Bronchial epithelial cell (primary cell): Measurements from ENCODE around the gene CCND1. TPM values are rescaled to one million over a fixed set of nuclear protein-coding genes. Genes with fewer than 3 reads are reported as not detected.

ENCODE experiments used
- DNase-seq: peaks from one replicate; pipeline ENCODE4 v3.0.0-alpha.2; 2010; ENCODE audit warnings: low read depth
- FAIRE-seq: peaks from 2 replicates; lab custom pipeline; 2011; peaks lifted over from hg19 to GRCh38; lab: Jason Lieb, UNC
- H3K27me3 ChIP-seq: 2 replicates; pipeline ENCODE4 v1.5.1; 2011; ENCODE audit warnings: low read length; ENCODE audit not compliant: control insufficient read depth, insufficient read depth
- H3K36me3 ChIP-seq: 2 replicates; pipeline ENCODE4 v1.5.1; 2011; ENCODE audit warnings: low read length; ENCODE audit not compliant: control insufficient read depth, insufficient read depth
- H3K4me3 ChIP-seq: 2 replicates; pipeline ENCODE4 v1.5.1; 2011; ENCODE audit warnings: mild to moderate bottlenecking, low read depth, low read length, control low read depth
- total RNA-seq: library from RNA; depleted of rRNA; stranded (reverse); fragments of >200 nt; gene quantifications from 2 replicates; pipeline ENCODE4 v1.2.1, GENCODE V29; 2014
- TF ChIP-seq, protein P1 (sequence below): IDR thresholded peaks from 2 replicates; pipeline ENCODE4 v1.5.1; 2011; ENCODE audit warnings: mild to moderate bottlenecking, moderate library complexity, low read length, control low read depth, inconsistent platforms; ENCODE audit not compliant: insufficient read depth, severe bottlenecking

The CCND1 gene
- total RNA-seq, 1 donor from 2014 or later: 198 TPM

DNA sequence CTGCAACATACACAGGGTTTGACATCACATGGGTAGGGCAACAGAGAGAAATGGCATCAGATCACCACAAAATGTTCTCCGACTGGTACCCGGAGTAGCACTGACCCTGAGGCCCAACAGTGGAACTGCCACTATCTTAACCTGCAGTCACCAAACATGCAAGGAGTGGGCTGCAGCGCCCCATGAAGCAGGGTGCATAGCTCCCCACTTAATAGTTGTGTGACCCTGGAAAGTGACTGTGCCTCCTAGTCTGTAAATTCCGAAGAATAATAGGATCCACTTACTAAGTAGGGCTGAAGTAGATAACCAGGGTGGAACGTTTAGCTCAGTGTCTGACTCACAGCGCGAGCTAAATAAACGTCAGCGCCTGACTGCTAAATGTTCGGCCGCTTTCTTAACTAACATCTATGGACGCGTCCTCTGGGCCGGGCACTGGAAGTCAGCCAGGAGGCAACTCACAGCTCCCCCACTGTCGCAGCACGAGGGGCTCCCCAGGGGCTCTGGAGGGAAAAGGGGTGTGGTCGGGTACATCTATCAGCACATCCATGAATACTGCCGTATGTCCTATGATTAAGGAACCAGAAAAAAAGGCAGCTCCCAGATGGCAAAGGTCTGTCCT lies 33.4 kb downstream of the CCND1 start:
- TF ChIP-seq, protein P1, sequence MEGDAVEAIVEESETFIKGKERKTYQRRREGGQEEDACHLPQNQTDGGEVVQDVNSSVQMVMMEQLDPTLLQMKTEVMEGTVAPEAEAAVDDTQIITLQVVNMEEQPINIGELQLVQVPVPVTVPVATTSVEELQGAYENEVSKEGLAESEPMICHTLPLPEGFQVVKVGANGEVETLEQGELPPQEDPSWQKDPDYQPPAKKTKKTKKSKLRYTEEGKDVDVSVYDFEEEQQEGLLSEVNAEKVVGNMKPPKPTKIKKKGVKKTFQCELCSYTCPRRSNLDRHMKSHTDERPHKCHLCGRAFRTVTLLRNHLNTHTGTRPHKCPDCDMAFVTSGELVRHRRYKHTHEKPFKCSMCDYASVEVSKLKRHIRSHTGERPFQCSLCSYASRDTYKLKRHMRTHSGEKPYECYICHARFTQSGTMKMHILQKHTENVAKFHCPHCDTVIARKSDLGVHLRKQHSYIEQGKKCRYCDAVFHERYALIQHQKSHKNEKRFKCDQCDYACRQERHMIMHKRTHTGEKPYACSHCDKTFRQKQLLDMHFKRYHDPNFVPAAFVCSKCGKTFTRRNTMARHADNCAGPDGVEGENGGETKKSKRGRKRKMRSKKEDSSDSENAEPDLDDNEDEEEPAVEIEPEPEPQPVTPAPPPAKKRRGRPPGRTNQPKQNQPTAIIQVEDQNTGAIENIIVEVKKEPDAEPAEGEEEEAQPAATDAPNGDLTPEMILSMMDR: no peak
- DNase-seq (peak; percentile 80), FAIRE-seq (no peak)
- Histone ChIP-seq H3K4me3 (peak overlapping the region; percentile 91), H3K27me3 (no peaks in the 10 kb centered on the region), H3K36me3 (peaks cover 6% of the 10 kb centered on the region)

DNA sequence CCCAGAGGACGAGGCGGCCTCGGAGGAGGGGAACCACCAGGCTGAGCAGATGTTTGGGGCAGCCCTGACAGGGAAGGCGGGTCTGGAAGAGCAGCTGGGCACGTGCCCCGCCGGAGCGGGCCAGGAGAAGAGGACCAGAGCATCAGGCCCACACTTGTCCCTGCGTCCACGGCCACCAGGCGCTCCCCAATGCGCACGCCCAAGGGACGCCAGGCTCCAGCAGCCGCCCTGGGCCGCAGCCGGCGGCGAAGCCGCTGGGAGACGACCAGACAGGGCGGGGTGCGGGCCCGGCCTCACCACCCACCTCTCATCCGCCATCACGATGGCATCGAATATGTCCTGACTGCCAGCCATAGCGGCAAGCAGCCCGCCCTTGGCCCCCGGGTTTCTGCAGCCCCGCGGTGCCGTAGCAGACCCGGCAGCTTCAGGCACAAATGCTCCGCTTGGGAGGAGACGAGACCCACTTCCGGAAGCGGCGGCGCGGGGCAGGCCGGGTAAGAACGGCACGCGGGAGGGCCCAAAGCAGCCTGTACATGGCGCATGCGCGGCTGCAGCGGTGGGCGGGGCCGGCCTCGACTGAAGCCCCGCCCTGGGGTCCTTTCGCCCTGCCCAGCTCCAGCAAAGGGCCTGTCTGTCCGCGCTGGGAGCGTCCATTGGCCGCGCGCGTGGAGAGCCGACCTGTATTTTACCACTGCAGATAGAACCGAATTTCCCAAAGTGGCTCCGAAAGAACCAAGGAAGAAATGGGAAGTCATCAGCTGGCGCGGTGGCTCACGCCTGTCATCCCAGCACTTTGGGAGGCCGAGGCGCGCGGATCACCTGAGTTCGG lies 34.1 kb downstream of the CCND1 start, which contains the start of gene LTO1:
TSS of gene LTO1 (minus strand) at position 468 of the 829 bp plus-strand sequence. CDS start at position 354, 114 bp downstream.
- DNase-seq: peak; percentile 81
- no peak for FAIRE-seq
- H3K27me3 ChIP-seq: no peaks in the 10 kb centered on the region
- peak within 1 kb of the TSS; percentile 91 for H3K4me3 ChIP-seq
- TF ChIP-seq, protein P1: no peak
- peaks cover 3% of the 10 kb centered on the region for H3K36me3 ChIP-seq

DNA sequence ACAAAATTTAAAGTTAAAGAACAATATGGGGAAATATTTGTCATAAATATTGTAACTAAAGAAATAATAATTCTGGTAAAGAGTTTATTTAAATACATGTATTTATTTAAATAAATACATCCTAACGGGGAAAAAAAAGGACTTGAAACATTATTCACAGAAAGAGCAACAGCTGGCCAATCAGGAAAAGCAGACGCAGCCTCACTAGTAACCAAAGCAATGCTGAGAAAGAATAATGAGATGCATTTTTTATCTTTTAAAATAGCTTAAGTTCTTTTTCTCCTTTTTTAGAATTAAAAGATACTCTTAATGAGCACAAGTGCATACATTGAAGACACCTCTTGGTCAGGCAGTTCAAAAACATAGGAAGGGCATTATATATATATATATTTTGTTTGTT lies 36.8 kb downstream of the CCND1 start:
- H3K27me3 ChIP-seq: no peaks in the 10 kb centered on the region
- DNase-seq (no peak), FAIRE-seq (no peak)
- H3K36me3 ChIP-seq: peaks cover 3% of the 10 kb centered on the region
- TF ChIP-seq, protein P1: no peak
- no peak overlapping the region for H3K4me3 ChIP-seq

DNA sequence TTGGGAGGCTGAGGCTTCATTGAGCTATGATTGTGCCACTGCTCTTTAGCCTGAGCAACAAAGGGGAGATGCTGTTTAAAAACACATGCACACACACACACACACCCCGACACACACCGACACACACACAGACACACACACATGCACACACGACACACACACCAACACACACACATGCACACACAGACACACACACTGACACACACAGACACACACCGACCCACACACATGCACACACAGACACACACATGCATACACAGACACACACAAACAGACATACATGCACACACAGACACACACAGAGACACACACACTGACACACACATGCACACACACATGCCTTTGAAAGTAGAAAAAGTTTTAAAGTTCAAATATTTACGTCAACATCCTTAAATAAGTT lies 39.7 kb downstream of the CCND1 start:
- peak; percentile 92 for FAIRE-seq
- no peak overlapping the region for H3K4me3 ChIP-seq

DNA sequence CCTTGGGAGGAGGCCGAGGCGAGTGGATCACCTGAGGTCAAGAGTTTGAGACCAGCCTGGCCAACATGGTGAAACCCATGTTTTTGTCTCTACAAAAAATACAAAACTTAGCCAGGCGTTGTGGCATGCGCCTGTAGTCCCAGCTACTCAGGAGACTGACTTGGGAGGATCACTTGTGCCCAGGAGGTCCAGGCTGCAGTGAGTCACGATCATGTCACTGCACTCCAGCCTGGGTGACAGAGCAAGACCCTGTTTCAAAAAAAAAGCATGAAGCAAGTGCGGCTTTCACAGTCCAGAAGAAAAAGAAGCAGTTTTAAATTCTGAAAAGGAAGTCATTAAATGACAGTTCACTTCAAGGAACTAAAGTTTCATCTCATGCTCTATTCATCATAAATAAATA lies 41.3 kb downstream of the CCND1 start:
- no peaks in the 10 kb centered on the region for H3K36me3 ChIP-seq
- FAIRE-seq (no peak), DNase-seq (no peak)
- TF ChIP-seq, protein P1: no peak
- H3K27me3 ChIP-seq: no peaks in the 10 kb centered on the region
- H3K4me3 ChIP-seq: no peak overlapping the region

More for the DNA sequence above, 39.7 kb downstream of the CCND1 start:
- H3K27me3 ChIP-seq: no peaks in the 10 kb centered on the region
- no peaks in the 10 kb centered on the region for H3K36me3 ChIP-seq
- DNase-seq: no peak
- TF ChIP-seq, protein P1: no peak
